Cardiac muscle cell (in vitro differentiated cells and primary cell): ENCODE results near the gene WDR91. TPM values are rescaled to one million over a fixed set of nuclear protein-coding genes. Genes with fewer than 3 reads are reported as not detected.

Experiments
- DNase-seq, 2 donors: peaks; one replicate each; pipeline versions ENCODE4 v3.0.0 to v3.0.0-alpha.2; 2010 to 2017; ENCODE audit warnings: low read depth in 1 of 2, low spot score in 1 of 2
- H3K27ac ChIP-seq: fragments of 200-600 bp; sonication (generic); 2 replicates; pipeline ENCODE4 v1.5.1; 2016
- H3K27me3 ChIP-seq: fragments of 200-600 bp; sonication (generic); 2 replicates; pipeline ENCODE4 v1.6.0; 2016; ENCODE audit warnings: control low read depth
- H3K36me3 ChIP-seq: fragments of 200-600 bp; sonication (generic); 2 replicates; pipeline ENCODE4 v1.5.1; 2016; ENCODE audit warnings: control low read depth
- H3K4me1 ChIP-seq: fragments of 200-600 bp; sonication (generic); 2 replicates; pipeline ENCODE4 v1.8.1; 2017; ENCODE audit warnings: low read depth, mild to moderate bottlenecking, mixed run types
- H3K4me3 ChIP-seq: fragments of 200-600 bp; sonication (generic); 2 replicates; pipeline ENCODE4 v1.5.1; 2016; ENCODE audit warnings: mild to moderate bottlenecking
- H3K9me3 ChIP-seq: fragments of 200-600 bp; sonication (generic); 2 replicates; pipeline ENCODE4 v1.5.1; 2017; ENCODE audit warnings: low read depth, mild to moderate bottlenecking, control low read depth
- polyA plus RNA-seq: library from polyadenylated mRNA; unstranded; fragments of >200 nt; fragmentation: Nextera tagmentation; extraction: Ambion mirVana; gene quantifications from 2 replicates; pipeline ENCODE4 v1.2.1, GENCODE V29; 2016
- total RNA-seq: library from RNA; depleted of rRNA; stranded (reverse); fragments of >200 nt; gene quantifications from 2 replicates; pipeline ENCODE4 v1.2.3, GENCODE V29; 2016
- TF ChIP-seq, protein P1 (sequence below): IDR thresholded peaks from 2 replicates; pipeline ENCODE4 v1.5.1; 2012; ENCODE audit warnings: low read depth, mild to moderate bottlenecking, low read length

Gene WDR91
- total and polyA plus RNA-seq, 2 experiments from 2014 or later, result 13.6 to 16.7 TPM

DNA sequence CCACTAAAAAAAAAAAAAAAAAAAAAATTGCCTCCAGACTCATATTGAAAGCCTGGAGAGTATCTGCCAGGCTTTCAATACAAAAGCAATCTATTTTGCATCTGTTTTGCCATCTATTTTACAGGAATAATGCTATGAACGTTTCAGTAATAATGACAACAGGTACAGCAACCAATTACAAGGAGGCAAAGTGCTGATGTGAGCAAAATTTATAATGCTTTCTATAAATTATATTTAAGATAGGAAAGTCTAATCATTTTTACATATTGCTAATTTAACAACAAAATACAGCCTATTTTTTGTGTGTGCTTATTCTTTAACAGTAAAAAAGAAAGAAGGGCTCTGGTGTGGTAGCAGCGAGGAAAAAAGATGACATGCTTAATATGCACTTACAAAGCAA, 10.0 kb downstream of the WDR91 start:
- no peak overlapping the region for H3K4me3 ChIP-seq
- H3K36me3 ChIP-seq, result peaks cover 10% of the 10 kb centered on the region
- no peaks in the 10 kb centered on the region for H3K27me3 ChIP-seq
- peaks cover 12% of the 10 kb centered on the region for H3K4me1 ChIP-seq
- no peak for DNase-seq
- no peak overlapping the region for H3K27ac ChIP-seq
- no peaks in the 10 kb centered on the region for H3K9me3 ChIP-seq
- TF ChIP-seq, protein P1, sequence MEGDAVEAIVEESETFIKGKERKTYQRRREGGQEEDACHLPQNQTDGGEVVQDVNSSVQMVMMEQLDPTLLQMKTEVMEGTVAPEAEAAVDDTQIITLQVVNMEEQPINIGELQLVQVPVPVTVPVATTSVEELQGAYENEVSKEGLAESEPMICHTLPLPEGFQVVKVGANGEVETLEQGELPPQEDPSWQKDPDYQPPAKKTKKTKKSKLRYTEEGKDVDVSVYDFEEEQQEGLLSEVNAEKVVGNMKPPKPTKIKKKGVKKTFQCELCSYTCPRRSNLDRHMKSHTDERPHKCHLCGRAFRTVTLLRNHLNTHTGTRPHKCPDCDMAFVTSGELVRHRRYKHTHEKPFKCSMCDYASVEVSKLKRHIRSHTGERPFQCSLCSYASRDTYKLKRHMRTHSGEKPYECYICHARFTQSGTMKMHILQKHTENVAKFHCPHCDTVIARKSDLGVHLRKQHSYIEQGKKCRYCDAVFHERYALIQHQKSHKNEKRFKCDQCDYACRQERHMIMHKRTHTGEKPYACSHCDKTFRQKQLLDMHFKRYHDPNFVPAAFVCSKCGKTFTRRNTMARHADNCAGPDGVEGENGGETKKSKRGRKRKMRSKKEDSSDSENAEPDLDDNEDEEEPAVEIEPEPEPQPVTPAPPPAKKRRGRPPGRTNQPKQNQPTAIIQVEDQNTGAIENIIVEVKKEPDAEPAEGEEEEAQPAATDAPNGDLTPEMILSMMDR, result no peak

DNA sequence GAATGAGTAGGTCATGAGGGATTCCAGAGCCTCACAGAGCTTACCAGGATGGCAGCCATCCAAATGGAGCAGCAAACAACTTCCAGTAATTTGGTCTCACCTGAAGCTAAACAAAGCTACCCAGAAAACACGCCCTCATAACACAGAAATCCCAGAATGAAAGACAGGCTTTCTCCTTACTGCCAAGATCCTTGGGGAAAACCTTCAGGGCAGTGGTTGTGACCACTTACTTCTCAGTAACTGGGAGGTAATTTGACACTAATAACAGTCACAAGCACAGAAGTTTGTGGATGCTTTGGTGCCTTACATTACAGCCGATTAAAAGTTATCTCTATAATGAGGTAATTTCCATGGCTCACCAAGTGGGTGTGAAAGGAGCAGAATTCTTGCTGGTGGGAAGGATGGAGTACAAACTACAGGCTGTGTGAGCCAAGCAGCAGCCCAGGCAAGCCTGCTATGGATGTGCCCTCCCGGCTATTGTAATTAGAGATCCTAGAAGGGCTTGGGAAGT, 10.4 kb downstream of the WDR91 start:
- H3K36me3 ChIP-seq, result peaks cover 13% of the 10 kb centered on the region
- H3K4me3 ChIP-seq, result no peak overlapping the region
- TF ChIP-seq, protein P1, result no peak
- no peaks in the 10 kb centered on the region for H3K9me3 ChIP-seq
- DNase-seq, result no peak
- H3K4me1 ChIP-seq, result peaks cover 12% of the 10 kb centered on the region
- H3K27me3 ChIP-seq, result no peaks in the 10 kb centered on the region
- peak overlapping the region; percentile 36 for H3K27ac ChIP-seq

DNA sequence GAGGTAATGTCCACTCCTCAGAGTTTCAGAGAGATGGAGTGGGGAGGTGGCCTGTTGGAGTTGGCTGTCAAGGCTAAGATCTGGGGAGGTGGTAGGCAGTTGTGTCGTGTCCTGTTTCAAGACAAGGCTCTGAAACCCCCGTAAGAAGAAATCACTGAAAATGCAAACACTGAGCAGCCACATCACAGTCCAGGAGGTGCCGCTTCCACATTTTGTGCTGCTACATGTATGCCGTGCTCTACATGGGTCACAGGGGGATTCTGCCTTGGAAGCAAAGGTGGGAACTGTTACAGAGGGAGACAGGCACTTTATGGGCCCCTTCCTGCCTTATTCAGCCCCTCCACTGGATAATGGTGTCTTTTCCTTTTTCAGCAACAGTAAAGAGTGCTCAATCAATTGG, 11.9 kb downstream of the WDR91 start:
- no peak for DNase-seq
- no peak overlapping the region for H3K27ac ChIP-seq
- H3K27me3 ChIP-seq, result no peaks in the 10 kb centered on the region
- H3K9me3 ChIP-seq, result no peaks in the 10 kb centered on the region
- H3K4me3 ChIP-seq, result no peak overlapping the region
- TF ChIP-seq, protein P1, result no peak
- peaks cover 21% of the 10 kb centered on the region for H3K36me3 ChIP-seq
- peaks cover 12% of the 10 kb centered on the region for H3K4me1 ChIP-seq

DNA sequence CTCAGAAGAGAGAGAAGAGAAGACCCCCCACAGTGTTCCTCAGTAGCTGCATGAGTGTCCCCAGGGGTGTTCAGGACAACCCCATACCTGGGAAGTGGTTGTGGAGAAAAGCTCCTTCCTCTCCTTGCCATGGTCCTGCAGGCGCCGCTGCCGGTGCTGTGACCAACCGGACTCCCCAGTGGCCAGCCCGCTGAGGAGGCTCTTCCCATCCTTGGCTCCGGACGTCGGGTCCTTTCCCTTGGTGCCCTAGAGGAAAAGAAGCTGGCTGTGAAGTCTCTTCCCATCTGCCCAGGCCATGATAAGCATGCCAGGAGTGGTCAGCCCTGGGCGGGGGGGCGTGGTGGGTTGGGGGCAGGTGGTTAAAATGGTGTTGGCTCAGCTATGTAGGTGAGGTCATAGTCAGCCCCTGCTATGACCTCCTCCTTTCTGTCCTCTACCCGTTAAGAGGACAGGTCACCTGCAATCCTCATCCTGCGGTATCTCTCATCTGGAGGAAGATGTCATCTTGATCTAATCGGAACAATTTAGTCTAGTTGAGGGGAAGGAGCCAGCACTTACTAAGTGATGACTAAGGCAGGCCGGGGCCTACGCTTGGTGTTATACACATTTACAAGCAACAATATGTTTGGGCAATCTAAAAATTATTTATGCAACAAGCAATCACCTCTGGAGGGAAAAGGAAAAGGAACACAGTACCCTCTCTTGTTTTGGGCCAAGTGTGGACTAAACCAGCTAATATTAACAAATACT, 13.2 kb downstream of the WDR91 start:
- no peaks in the 10 kb centered on the region for H3K27me3 ChIP-seq
- H3K9me3 ChIP-seq, result no peaks in the 10 kb centered on the region
- H3K4me1 ChIP-seq, result peaks cover 12% of the 10 kb centered on the region
- no peak for DNase-seq
- H3K27ac ChIP-seq, result no peak overlapping the region
- H3K36me3 ChIP-seq, result peaks cover 19% of the 10 kb centered on the region
- H3K4me3 ChIP-seq, result no peak overlapping the region
- TF ChIP-seq, protein P1, result no peak

DNA sequence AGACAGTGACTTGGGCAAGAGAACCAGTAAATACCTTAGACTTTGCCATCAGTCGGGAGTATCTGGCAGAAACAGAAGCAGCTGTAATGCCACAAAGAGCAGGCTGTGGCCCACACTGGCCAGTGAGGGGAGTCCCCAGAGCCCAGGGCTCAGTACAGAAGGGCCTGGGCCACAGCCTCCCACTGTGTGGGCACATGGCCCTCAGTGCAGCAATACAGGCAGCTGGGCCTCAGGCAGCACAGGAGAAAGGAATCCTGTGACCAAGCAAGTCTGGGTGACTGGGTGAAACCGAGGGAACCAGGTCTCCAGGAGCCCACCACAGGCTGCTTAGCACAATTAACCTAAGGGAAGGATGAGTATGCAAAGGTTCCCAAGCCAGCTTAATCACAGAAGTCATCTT, 14.0 kb downstream of the WDR91 start:
- no peak for DNase-seq
- TF ChIP-seq, protein P1, result no peak
- peaks cover 23% of the 10 kb centered on the region for H3K36me3 ChIP-seq
- no peak overlapping the region for H3K27ac ChIP-seq
- no peaks in the 10 kb centered on the region for H3K9me3 ChIP-seq
- no peaks in the 10 kb centered on the region for H3K27me3 ChIP-seq
- peaks cover 12% of the 10 kb centered on the region for H3K4me1 ChIP-seq
- H3K4me3 ChIP-seq, result no peak overlapping the region
